HEK293 (cell line): ENCODE data around the gene DNAJB11.

Source experiments
- CTCF ChIA-PET: fragments of 350-600 bp; formaldehyde crosslinking; extraction: SDS; loops from one replicate; lab custom pipeline; 2021; ENCODE audit warnings: antibody characterized with exemption; lab: Yijun Ruan, JAX
- POLR2A ChIA-PET: fragments of 300-600 bp; formaldehyde crosslinking; extraction: SDS; loops from one replicate; lab custom pipeline; 2020; ENCODE audit warnings: antibody characterized with exemption, inconsistent platforms; lab: Yijun Ruan, JAX
- H3K27ac ChIP-seq: fragments of 200-500 bp; sonication (Bioruptor generic); 2 replicates; pipeline ENCODE4 v1.5.1; 2014; ENCODE audit warnings: low read depth, low read length, control low read depth, inconsistent platforms; ENCODE audit errors: extremely low read depth
- H3K36me3 ChIP-seq, 2 experiments: fragments of 200-500 bp in 1 of 2; sonication (Bioruptor generic) in 1 of 2; 1 replicate in 1 of 2; 2 replicates in 1 of 2; pipeline ENCODE4 v1.5.1; 2014 to 2017; ENCODE audit warnings: inconsistent platforms in 2 of 2, low read length in 2 of 2; ENCODE audit not compliant: control insufficient read depth in 2 of 2, insufficient read depth in 1 of 2
- H3K4me1 ChIP-seq: fragments of 200-500 bp; sonication (Bioruptor generic); 2 replicates; pipeline ENCODE4 v1.5.1; 2014; ENCODE audit warnings: mild to moderate bottlenecking, low read length, inconsistent platforms; ENCODE audit not compliant: control insufficient read depth, insufficient read depth
- H3K4me3 ChIP-seq: 2 replicates; pipeline ENCODE4 v1.5.1; 2011; ENCODE audit warnings: low read depth, mild to moderate bottlenecking, control low read depth, low read length, moderate library complexity
- H3K9me3 ChIP-seq: fragments of 200-500 bp; sonication (Bioruptor generic); 2 replicates; pipeline ENCODE4 v1.5.1; 2014; ENCODE audit warnings: low read depth, low read length, inconsistent platforms; ENCODE audit not compliant: control insufficient read depth, insufficient read depth
- BCL11B ChIP-seq: fragments of 450-650 bp; formaldehyde crosslinking; IDR thresholded peaks from 2 replicates; pipeline ENCODE4 v1.5.1; 2016; ENCODE audit warnings: low read depth, missing biosample characterization, missing genetic modification characterization
- KLF1 ChIP-seq: fragments of 450-650 bp; formaldehyde crosslinking; IDR thresholded peaks from 2 replicates; pipeline ENCODE4 v1.5.1; 2016; ENCODE audit warnings: missing biosample characterization, missing genetic modification characterization
- MEIS1 ChIP-seq: sonication (generic); formaldehyde crosslinking; IDR thresholded peaks from 2 replicates; pipeline ENCODE4 v1.8.1; 2022; ENCODE audit warnings: missing genetic modification reagents, mild to moderate bottlenecking, borderline replicate concordance
- OVOL3 ChIP-seq: fragments of 450-650 bp; formaldehyde crosslinking; IDR thresholded peaks from 2 replicates; pipeline ENCODE4 v1.5.1; 2016; ENCODE audit warnings: missing biosample characterization, missing genetic modification characterization
- PRDM1 ChIP-seq: fragments of 450-650 bp; formaldehyde crosslinking; IDR thresholded peaks from 2 replicates; pipeline ENCODE4; 2016; ENCODE audit warnings: missing biosample characterization, missing genetic modification characterization
- YY1 ChIP-seq: fragments of 450-650 bp; formaldehyde crosslinking; IDR thresholded peaks from 2 replicates; pipeline ENCODE4 v1.5.1; 2018; ENCODE audit warnings: missing biosample characterization, missing genetic modification characterization
- YY2 ChIP-seq: fragments of 450-650 bp; formaldehyde crosslinking; IDR thresholded peaks from 2 replicates; pipeline ENCODE4 v1.5.1; 2016; ENCODE audit warnings: missing biosample characterization, missing genetic modification characterization
- ZBTB20 ChIP-seq: fragments of 450-650 bp; formaldehyde crosslinking; IDR thresholded peaks from 2 replicates; pipeline ENCODE4 v1.5.1; 2016; ENCODE audit warnings: missing biosample characterization, missing genetic modification characterization
- ZBTB48 ChIP-seq: fragments of 450-650 bp; formaldehyde crosslinking; IDR thresholded peaks from 2 replicates; pipeline ENCODE4 v1.5.1; 2016; ENCODE audit warnings: missing biosample characterization, missing genetic modification characterization
- ZEB2 ChIP-seq: fragments of 450-650 bp; formaldehyde crosslinking; IDR thresholded peaks from 2 replicates; pipeline ENCODE4 v1.5.1; 2016; ENCODE audit warnings: missing biosample characterization, missing genetic modification characterization
- ZFP37 ChIP-seq: fragments of 450-650 bp; formaldehyde crosslinking; IDR thresholded peaks from 2 replicates; pipeline ENCODE4 v1.5.1; 2016; ENCODE audit warnings: missing biosample characterization, missing genetic modification characterization
- ZFP41 ChIP-seq: fragments of 450-650 bp; formaldehyde crosslinking; IDR thresholded peaks from 2 replicates; pipeline ENCODE4 v1.5.1; 2016; ENCODE audit warnings: missing biosample characterization, missing genetic modification characterization, borderline replicate concordance
- ZNF174 ChIP-seq: fragments of 450-650 bp; formaldehyde crosslinking; IDR thresholded peaks from 2 replicates; pipeline ENCODE4 v1.5.0; 2017; ENCODE audit warnings: missing biosample characterization, mild to moderate bottlenecking, missing genetic modification characterization
- ZNF311 ChIP-seq: fragments of 450-650 bp; formaldehyde crosslinking; IDR thresholded peaks from 2 replicates; pipeline ENCODE4 v1.5.1; 2017; ENCODE audit warnings: missing biosample characterization, missing genetic modification characterization, borderline replicate concordance
- ZNF366 ChIP-seq: fragments of 450-650 bp; formaldehyde crosslinking; conservative IDR thresholded peaks from 2 replicates; pipeline ENCODE4 v1.5.1; 2016; ENCODE audit warnings: missing biosample characterization, missing genetic modification characterization
- ZNF48 ChIP-seq: fragments of 450-650 bp; formaldehyde crosslinking; IDR thresholded peaks from 2 replicates; pipeline ENCODE4 v1.5.1; 2016; ENCODE audit warnings: missing biosample characterization, missing genetic modification characterization
- ZNF555 ChIP-seq: fragments of 450-650 bp; formaldehyde crosslinking; conservative IDR thresholded peaks from 2 replicates; pipeline ENCODE4 v1.5.1; 2017; ENCODE audit warnings: missing biosample characterization, mild to moderate bottlenecking, missing genetic modification characterization, inconsistent platforms
- ZNF677 ChIP-seq: fragments of 450-650 bp; IDR thresholded peaks from 2 replicates; pipeline ENCODE4 v1.5.0; 2018; ENCODE audit warnings: missing biosample characterization, mild to moderate bottlenecking, missing genetic modification characterization, moderate library complexity
- ZNF785 ChIP-seq: fragments of 450-650 bp; formaldehyde crosslinking; IDR thresholded peaks from 2 replicates; pipeline ENCODE4 v1.5.1; 2016; ENCODE audit warnings: missing biosample characterization, missing genetic modification characterization
- TF ChIP-seq, protein P1 (sequence below): fragments of 450-650 bp; IDR thresholded peaks from 2 replicates; pipeline ENCODE4 v1.5.1; 2018; ENCODE audit warnings: missing biosample characterization, missing genetic modification characterization

DNAJB11 gene

DNA sequence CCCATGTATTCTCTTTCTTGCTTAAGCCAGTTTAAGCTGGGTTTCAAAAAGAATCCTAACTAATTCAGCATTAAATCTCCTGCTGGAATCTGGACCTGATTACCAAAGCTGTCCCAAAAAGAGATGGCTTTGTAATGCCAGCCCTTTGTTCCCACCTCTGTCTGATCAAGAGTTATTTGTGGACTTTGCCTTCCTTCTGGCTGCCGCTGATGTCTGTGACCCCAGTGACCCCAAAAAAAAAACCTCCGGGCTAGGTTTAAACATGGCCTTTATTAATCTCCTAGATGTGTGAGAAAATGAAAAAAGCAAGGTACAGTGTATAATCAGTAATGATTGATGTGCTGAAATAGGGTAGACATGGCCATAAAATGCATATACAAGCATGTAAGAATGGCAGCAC is 47.1 kb upstream of the DNAJB11 start:
- CTCF ChIA-PET, result no interaction called here
- H3K4me1 ChIP-seq, result no peaks in the 10 kb centered on the region

GRCh38 chr3:186524616-186525015 is 45.9 kb upstream of the DNAJB11 start:
- POLR2A ChIA-PET, result no interaction called here
- Histone ChIP-seq H3K9me3 (no peaks in the 10 kb centered on the region), H3K27ac (no peak overlapping the region), H3K36me3 (no peaks in the 10 kb centered on the region), H3K4me3 (no peak overlapping the region), H3K4me1 (no peaks in the 10 kb centered on the region)
- CTCF ChIA-PET, result no interaction called here
- TF ChIP-seq ZNF785 (tag by site-specific recombination) (no peak), PRDM1 (tag by site-specific recombination) (peak; percentile 70), ZNF366 (tag by site-specific recombination) (peak; percentile 55; the same call in 1 of the 2 replicates)

More for the DNA sequence above, 47.1 kb upstream of the DNAJB11 start:
- H3K4me3 ChIP-seq, result no peak overlapping the region
- H3K36me3 ChIP-seq, result no peaks in the 10 kb centered on the region
- POLR2A ChIA-PET, result no interaction called here
- no peak for TF ChIP-seq OVOL3
- no peak for TF ChIP-seq KLF1
- TF ChIP-seq BCL11B (tag by site-specific recombination), result no peak
- no peak for TF ChIP-seq ZEB2 (tag by site-specific recombination)
- no peak for TF ChIP-seq YY1
- TF ChIP-seq ZNF311, result no peak
- no peak for TF ChIP-seq ZBTB48 (tag by site-specific recombination)
- H3K9me3 ChIP-seq, result no peaks in the 10 kb centered on the region
- H3K27ac ChIP-seq, result no peak overlapping the region

- Histone ChIP-seq H3K27ac (no peak overlapping the region), H3K9me3 (no peaks in the 10 kb centered on the region), H3K36me3 (no peaks in the 10 kb centered on the region), H3K4me1 (no peaks in the 10 kb centered on the region), H3K4me3 (no peak overlapping the region)
- TF ChIP-seq MEIS1 (CRISPR knock-in tag) (no peak), ZNF48 (tag by site-specific recombination) (no peak), ZNF174 (tag by site-specific recombination) (no peak), ZNF677 (no peak), YY2 (tag by site-specific recombination) (no peak), ZFP37 (tag by site-specific recombination) (no peak), ZFP41 (no peak), ZNF555 (tag by site-specific recombination) (no peak), ZBTB20 (tag by site-specific recombination) (no peak)
- TF ChIP-seq, protein P1, sequence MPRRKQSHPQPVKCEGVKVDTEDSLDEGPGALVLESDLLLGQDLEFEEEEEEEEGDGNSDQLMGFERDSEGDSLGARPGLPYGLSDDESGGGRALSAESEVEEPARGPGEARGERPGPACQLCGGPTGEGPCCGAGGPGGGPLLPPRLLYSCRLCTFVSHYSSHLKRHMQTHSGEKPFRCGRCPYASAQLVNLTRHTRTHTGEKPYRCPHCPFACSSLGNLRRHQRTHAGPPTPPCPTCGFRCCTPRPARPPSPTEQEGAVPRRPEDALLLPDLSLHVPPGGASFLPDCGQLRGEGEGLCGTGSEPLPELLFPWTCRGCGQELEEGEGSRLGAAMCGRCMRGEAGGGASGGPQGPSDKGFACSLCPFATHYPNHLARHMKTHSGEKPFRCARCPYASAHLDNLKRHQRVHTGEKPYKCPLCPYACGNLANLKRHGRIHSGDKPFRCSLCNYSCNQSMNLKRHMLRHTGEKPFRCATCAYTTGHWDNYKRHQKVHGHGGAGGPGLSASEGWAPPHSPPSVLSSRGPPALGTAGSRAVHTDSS (tag by site-specific recombination), result no peak
- ChIA-PET POLR2A (no interaction called here), CTCF (interaction anchor here (0.5 to 1.3 kb wide), 2 partner anchors 15 to 89 kb away, joined by 4 read pairs; no protein-coding TSS in a partner anchor)
Measured at GRCh38 chr3:186525369-186526255, 44.9 kb upstream of the DNAJB11 start.
